Left cardiac atrium (tissue), 4 donors: ENCODE measurements around the gene TMEM150B. TPM values are rescaled to one million over a fixed set of nuclear protein-coding genes. Genes with fewer than 3 reads are reported as not detected.

Source experiments
- ATAC-seq, 2 donors: fragments of 200-7000 bp; cut with Tn5 transposase; one replicate each; pipeline ENCODE4 v1.9.1; 2020; ENCODE audit warnings: mild to moderate bottlenecking in 2 of 2, moderate library complexity in 2 of 2
- DNase-seq: peaks from one replicate; pipeline ENCODE4 v3.0.0-alpha.2; 2020
- intact Hi-C, 2 donors: fragments of 100-400 bp; cut with DNase I; formaldehyde crosslinking; loops; one replicate each; pipeline versions ENCODE4 v1.14.1 to v1.15.1; 2022 to 2023
- total RNA-seq, 2 donors: library from RNA; stranded (reverse); fragmentation: NEBNext Ultra II Directional; extraction: Animal tissue kit (Norgen Biotek cat#: 25700); gene quantifications; one replicate each; pipeline ENCODE4 v1.2.1, GENCODE V29; 2021
- donor health status: DM: no; HTN: yes; CAD: no.
- donor health status: DM: no; HTN: yes; CAD: no; lungs with severe emphysema.
- donor health status: DM: yes; HTN: yes; CAD: no.
- donor health status: Dilated cardiomyopathy.

Gene TMEM150B
- total RNA-seq, 2 donors from 2014 or later: 3.1 to 3.6 TPM

GRCh38 chr19:55266404-55266803 lies 58.7 kb downstream of the TMEM150B start:
- no peak for ATAC-seq
- DNase-seq: no peak
- intact Hi-C loops: loop anchor here in 1 of 2 donors (10.0 kb wide), 1 partner anchor 52 kb away; no protein-coding TSS in a partner anchor

GRCh38 chr19:55265723-55266386 lies 59.3 kb downstream of the TMEM150B start:
- intact Hi-C loops: loop anchor here in 1 of 2 donors (10.0 kb wide), 1 partner anchor 51 kb away; no protein-coding TSS in a partner anchor
- DNase-seq (no peak), ATAC-seq (no peak)

- ATAC-seq (no peak), DNase-seq (no peak)
- intact Hi-C loops: loop anchor here in 1 of 2 donors (10.0 kb wide), 1 partner anchor 50 kb away; no protein-coding TSS in a partner anchor
Observed at GRCh38 chr19:55265173-55265572, 60.0 kb downstream of the TMEM150B start.

- no peak for ATAC-seq
- no peak for DNase-seq
Observed at GRCh38 chr19:55264531-55264930, 60.6 kb downstream of the TMEM150B start.

More at GRCh38 chr19:55264531-55264930, 60.6 kb downstream of the TMEM150B start:
- intact Hi-C loops: loop anchor here in 1 of 2 donors (10.0 kb wide), 1 partner anchor 50 kb away; no protein-coding TSS in a partner anchor

Other genes with a start within 250 kb of the TMEM150B start
- gene EPS8L1, start 249.5 kb downstream of the TMEM150B start, total RNA-seq: 1 to 10 TPM; 2.2 to 3.7 TPM
- 100 to 1,000 TPM; 117 to 193 TPM for gene PPP1R12C, start 207.7 kb downstream of the TMEM150B start, total RNA-seq
- gene TNNT1, start 176.1 kb downstream of the TMEM150B start, total RNA-seq: 10 to 100 TPM; 13.7 to 25.6 TPM
- gene TNNI3, start 167.6 kb downstream of the TMEM150B start, total RNA-seq: 1,000 to 10,000 TPM; 1,897 to 2,132 TPM
- gene DNAAF3, start 158.7 kb downstream of the TMEM150B start, total RNA-seq: 1 to 10 TPM in 1 of 2 donors, under 1 TPM in 1; 0.41 to 1.1 TPM
- not detected for gene SYT5, start 145.1 kb downstream of the TMEM150B start, total RNA-seq
- 1 to 10 TPM in 1 of 2 donors, under 1 TPM in 1; 0.74 to 1.5 TPM for gene PTPRH, start 115.8 kb downstream of the TMEM150B start, total RNA-seq
- gene TMEM86B, start 96.6 kb downstream of the TMEM150B start, total RNA-seq: 1 to 10 TPM; 1.2 to 1.4 TPM
- 10 to 100 TPM; 37.8 to 42.4 TPM for gene PPP6R1, start 66.3 kb downstream of the TMEM150B start, total RNA-seq
- 10 to 100 TPM; 26.4 to 35.8 TPM for gene HSPBP1, start 45.2 kb downstream of the TMEM150B start, total RNA-seq
- 10 to 100 TPM in 1 of 2 donors, 1 to 10 TPM in 1; 9.1 to 19.5 TPM for gene BRSK1, start 41.3 kb downstream of the TMEM150B start, total RNA-seq
- 1 to 10 TPM; 6.7 to 6.9 TPM for gene KMT5C, start 14.5 kb upstream of the TMEM150B start, total RNA-seq
- gene COX6B2, start 29.4 kb upstream of the TMEM150B start, total RNA-seq: not detected
- not detected for gene GARIN5B, start 37.9 kb upstream of the TMEM150B start, total RNA-seq
- gene IL11, start 45.1 kb upstream of the TMEM150B start, total RNA-seq: not detected
- not detected for gene TMEM190, start 51.5 kb upstream of the TMEM150B start, total RNA-seq
- gene TMEM238, start 59.0 kb upstream of the TMEM150B start, total RNA-seq: under 1 TPM; 0.84 to 0.97 TPM
- 100 to 1,000 TPM; 789 to 866 TPM for gene RPL28, start 60.6 kb upstream of the TMEM150B start, total RNA-seq
- gene UBE2S, start 82.4 kb upstream of the TMEM150B start, total RNA-seq: 10 to 100 TPM; 18.1 to 29.9 TPM
- not detected for gene SHISA7, start 118.0 kb upstream of the TMEM150B start, total RNA-seq
- 10 to 100 TPM; 58.4 to 60.5 TPM for gene ISOC2, start 136.3 kb upstream of the TMEM150B start, total RNA-seq
- gene C19orf85, start 139.4 kb upstream of the TMEM150B start, total RNA-seq: not detected
- 1 to 10 TPM; 5.3 to 9.0 TPM for gene ZNF628, start 151.3 kb upstream of the TMEM150B start, total RNA-seq
- gene NAT14, start 159.8 kb upstream of the TMEM150B start, total RNA-seq: 10 to 100 TPM in 1 of 2 donors, 1 to 10 TPM in 1; 9.2 to 13.7 TPM
- gene SSC5D, start 163.1 kb upstream of the TMEM150B start, total RNA-seq: 1 to 10 TPM; 5.7 to 6.7 TPM
- gene SBK2, start 211.8 kb upstream of the TMEM150B start, total RNA-seq: 100 to 1,000 TPM; 151 to 181 TPM
- 10 to 100 TPM; 55.3 to 62.7 TPM for gene SBK3, start 220.2 kb upstream of the TMEM150B start, total RNA-seq